GM18870 (cell line): ENCODE measurements around the gene TSHZ3.

Source experiments
- ATAC-seq: cut with Tn5 transposase; IDR thresholded peaks from one replicate; pipeline ENCODE4 v1.9.1; 2021; ENCODE audit warnings: moderate library complexity; ENCODE audit not compliant: unreplicated experiment

The TSHZ3 gene

GRCh38 chr19:31268751-31269383 is 80.4 kb downstream of the TSHZ3 start:
- no peak for ATAC-seq

DNA sequence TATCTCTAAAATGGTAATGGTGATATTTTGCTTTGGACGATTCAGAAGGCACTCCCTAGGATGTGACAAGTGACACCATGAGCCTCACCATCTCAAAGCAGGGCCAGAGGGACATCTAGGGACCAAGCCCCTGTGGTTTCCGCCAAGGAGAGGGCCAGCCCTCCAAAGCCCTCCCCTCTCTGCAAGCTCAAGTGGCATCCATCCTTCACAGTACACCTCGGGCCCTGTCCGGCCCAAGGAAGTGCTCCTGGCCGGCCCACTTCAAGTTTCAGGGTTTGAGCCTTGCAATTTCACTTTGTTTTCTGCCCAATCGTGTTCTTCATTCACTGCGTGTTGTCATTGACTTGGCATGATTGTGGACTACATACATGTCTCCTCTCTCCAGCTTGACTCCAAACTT is 82.5 kb downstream of the TSHZ3 start:
- no peak for ATAC-seq

- ATAC-seq = no peak
Measured at GRCh38 chr19:31266196-31266595, 83.0 kb downstream of the TSHZ3 start.

DNA sequence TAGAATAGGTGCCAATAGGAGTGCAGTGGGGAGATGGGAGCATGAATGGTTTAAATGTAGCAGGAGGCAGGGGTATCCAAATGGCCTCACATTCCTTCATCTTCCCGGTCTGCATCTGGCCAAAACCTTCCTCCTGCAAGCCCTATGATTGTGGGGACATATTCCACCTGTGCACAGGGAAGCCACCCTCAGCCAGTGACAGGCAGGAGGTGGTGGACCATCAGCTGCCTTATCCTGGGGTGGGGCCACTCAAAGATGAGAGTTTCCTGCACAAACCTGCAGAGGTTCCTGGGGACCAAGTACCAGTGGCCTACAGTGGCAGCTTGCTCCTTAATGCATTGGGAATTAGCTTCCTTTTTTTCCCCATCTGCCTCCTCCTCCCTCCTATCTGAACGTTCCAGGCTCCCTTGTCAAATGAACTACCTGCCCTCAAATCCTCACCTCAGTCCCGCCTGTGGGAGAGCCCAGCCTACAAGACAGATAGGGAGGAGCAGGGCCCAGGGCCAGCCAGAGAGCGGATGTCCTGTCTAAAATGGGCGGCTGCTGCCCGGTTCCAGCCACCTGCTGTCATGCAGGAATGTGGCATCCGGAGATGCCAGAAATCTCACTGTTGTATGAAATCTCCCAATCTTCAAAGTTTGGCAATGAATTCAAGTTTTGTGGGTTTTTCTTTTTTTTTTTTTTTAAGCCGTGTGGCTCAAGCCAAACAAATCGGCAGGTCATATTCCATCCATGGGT is 85.0 kb downstream of the TSHZ3 start:
- ATAC-seq = no peak

DNA sequence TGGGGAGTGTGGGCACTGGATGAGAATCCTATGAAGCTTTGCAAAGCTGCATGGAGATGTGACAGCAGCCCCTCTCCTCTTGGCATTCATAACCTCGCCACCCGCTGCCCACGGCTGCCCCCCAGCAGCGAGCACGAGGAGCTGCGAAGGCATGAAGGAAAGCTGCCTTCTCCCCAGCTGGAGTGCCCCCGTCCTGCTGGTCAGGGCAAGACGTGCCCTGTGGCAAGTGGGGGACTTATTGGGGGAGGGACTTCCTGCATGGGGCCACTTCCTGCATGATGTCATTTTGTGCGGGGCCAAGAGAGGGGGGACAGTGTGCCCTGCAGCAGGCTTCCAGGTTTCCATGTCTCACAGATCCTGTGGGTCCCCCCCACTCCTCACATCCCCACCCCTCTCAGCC is 85.9 kb downstream of the TSHZ3 start:
- ATAC-seq = no peak

GRCh38 chr19:31262725-31263191 is 86.5 kb downstream of the TSHZ3 start:
- ATAC-seq = no peak

DNA sequence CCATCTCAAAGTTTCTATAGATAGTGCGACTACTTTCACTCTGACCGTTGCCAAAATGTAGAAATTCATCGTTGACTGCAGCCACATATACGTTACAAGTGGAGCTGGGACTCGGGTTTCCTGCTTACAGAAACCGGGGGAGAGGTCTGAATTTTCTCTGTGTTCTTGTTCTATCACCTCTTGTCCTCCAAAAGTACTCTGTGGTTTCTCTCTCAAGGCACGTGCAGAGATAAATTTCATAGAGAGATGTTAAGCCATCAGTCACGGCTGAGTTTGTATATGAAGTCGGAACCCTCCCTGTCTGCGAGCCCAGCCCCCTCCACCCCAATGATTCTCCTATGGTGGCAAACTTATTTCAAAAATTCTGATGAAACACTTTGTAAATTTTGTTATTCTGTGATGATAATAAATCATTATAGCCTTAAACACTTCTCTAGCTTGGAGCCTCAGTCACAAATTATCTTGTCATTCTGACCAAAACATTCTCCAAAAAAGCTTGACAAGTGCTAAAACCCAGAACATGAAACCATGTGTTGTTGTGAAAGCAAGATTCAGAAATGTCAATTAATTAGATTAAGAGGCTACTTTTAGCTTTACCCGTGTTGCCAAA is 87.5 kb downstream of the TSHZ3 start:
- ATAC-seq = no peak

GRCh38 chr19:31261019-31261602 is 88.1 kb downstream of the TSHZ3 start:
- no peak for ATAC-seq

GRCh38 chr19:31260171-31260933 is 88.9 kb downstream of the TSHZ3 start:
- ATAC-seq = no peak

- ATAC-seq = no peak
Measured at GRCh38 chr19:31258211-31259052, 90.8 kb downstream of the TSHZ3 start.

- ATAC-seq = no peak
Measured at GRCh38 chr19:31257426-31258130, 91.7 kb downstream of the TSHZ3 start.

GRCh38 chr19:31257025-31257424 is 92.2 kb downstream of the TSHZ3 start:
- no peak for ATAC-seq

DNA sequence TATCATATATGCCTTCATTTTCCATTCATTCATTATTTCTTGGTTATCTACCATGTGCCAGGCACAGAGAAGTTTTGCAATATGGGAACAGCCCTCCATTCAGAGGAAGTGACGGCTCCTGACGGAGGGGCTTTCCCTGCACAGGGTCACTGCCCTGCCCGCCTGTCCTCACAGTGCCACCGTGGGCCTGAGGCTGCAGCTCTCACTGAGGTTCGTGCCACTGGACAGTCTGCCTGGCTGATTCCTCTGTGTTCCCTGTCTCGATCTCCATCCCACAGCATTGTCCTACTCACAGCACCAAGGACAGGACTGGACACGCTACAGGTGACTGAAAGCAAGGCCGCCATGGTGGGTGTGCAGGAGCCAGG is 92.7 kb downstream of the TSHZ3 start:
- no peak for ATAC-seq

DNA sequence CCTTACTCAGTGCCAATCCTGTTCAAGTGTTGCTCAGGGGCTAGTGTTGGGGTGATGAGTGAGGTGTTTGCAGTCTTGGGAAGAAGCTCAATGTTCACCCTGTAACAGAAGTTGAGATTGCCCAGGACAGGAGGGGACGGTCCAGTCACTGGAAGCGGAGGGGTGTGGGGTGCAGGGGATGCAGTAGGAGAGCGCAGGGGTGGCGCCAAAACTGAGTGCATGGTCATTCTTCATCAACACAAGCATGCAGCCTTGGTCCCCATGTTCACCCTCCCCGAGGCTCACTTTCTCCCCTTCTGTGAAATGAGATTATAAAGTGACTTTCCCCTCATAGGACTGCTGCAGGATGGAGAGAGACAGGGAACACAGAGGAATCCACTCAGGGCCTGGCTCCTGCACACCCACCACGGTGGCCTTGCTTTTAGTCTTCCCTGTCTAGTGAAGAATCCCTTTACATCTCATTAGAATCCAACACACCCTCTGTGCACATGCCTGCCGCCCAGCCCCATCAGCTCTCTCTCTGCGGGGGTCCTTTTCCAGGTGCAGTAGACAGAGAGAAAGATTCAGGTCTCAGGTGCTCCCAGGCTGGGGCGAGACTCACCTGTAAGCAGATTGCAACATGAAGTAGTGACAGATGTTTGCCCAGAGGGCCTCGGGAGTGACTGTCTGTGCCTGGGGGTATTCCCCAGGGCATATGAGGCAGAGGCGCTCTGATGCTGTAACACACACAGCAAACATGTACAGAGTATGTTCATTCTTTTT is 93.2 kb downstream of the TSHZ3 start:
- ATAC-seq = no peak

GRCh38 chr19:31255174-31255799 is 93.9 kb downstream of the TSHZ3 start:
- no peak for ATAC-seq

- ATAC-seq = no peak
Measured at GRCh38 chr19:31254611-31255010, 94.6 kb downstream of the TSHZ3 start.

- no peak for ATAC-seq
Measured at GRCh38 chr19:31254180-31254551, 95.1 kb downstream of the TSHZ3 start.

- no peak for ATAC-seq
Measured at GRCh38 chr19:31253526-31254179, 95.6 kb downstream of the TSHZ3 start.
